HG02571 (cell line): ENCODE data around the gene HMX3.
"Not testable (repeated sequence)": the region's sequence is repeated elsewhere in the genome, so short reads cannot be mapped to it uniquely, and the experiment has no call there.

Source experiments
- ATAC-seq: cut with Tn5 transposase; IDR thresholded peaks from one replicate; pipeline ENCODE4 v1.9.1; 2021; ENCODE audit warnings: mild to moderate bottlenecking, moderate library complexity; ENCODE audit not compliant: unreplicated experiment

HMX3 gene

GRCh38 chr10:123170961-123171360 lies 35.2 kb downstream of the HMX3 start:
- ATAC-seq: no peak

- not testable (repeated sequence) for ATAC-seq
Observed at GRCh38 chr10:123171616-123172015, 35.8 kb downstream of the HMX3 start.

- no peak for ATAC-seq
Observed at GRCh38 chr10:123175389-123176387, 39.9 kb downstream of the HMX3 start.

- not testable (repeated sequence) for ATAC-seq
Observed at GRCh38 chr10:123178390-123178789, 42.6 kb downstream of the HMX3 start.

GRCh38 chr10:123180101-123181090 lies 44.6 kb downstream of the HMX3 start:
- no peak for ATAC-seq

GRCh38 chr10:123183724-123184123 lies 48.0 kb downstream of the HMX3 start:
- ATAC-seq: no peak

GRCh38 chr10:123187781-123188180 lies 52.0 kb downstream of the HMX3 start:
- no peak for ATAC-seq
